HG02840 (cell line): ENCODE results near the gene GATA5.

Experiments
- ATAC-seq: cut with Tn5 transposase; IDR thresholded peaks from one replicate; pipeline ENCODE4 v1.9.1; 2021; ENCODE audit warnings: mild to moderate bottlenecking, moderate library complexity, moderate number of reproducible peaks; ENCODE audit not compliant: unreplicated experiment, low FRiP score

GATA5 gene

GRCh38 chr20:62458275-62459251 is 17.2 kb downstream of the GATA5 start:
- ATAC-seq = no peak

- no peak for ATAC-seq
Observed at GRCh38 chr20:62457831-62458230, 18.0 kb downstream of the GATA5 start.

GRCh38 chr20:62457098-62457497 is 18.7 kb downstream of the GATA5 start:
- no peak for ATAC-seq

- ATAC-seq = no peak
Observed at GRCh38 chr20:62455929-62456328, 19.9 kb downstream of the GATA5 start.

- ATAC-seq = no peak
Observed at GRCh38 chr20:62454904-62455636, 20.7 kb downstream of the GATA5 start.

GRCh38 chr20:62453186-62453808 is 22.5 kb downstream of the GATA5 start:
- ATAC-seq = no peak

GRCh38 chr20:62452475-62453095 is 23.2 kb downstream of the GATA5 start:
- no peak for ATAC-seq

GRCh38 chr20:62451970-62452369 is 23.8 kb downstream of the GATA5 start:
- ATAC-seq = no peak

- no peak for ATAC-seq
Observed at GRCh38 chr20:62451156-62451767, 24.5 kb downstream of the GATA5 start.

- no peak for ATAC-seq
Observed at GRCh38 chr20:62449951-62450691, 25.7 kb downstream of the GATA5 start.

GRCh38 chr20:62448788-62449187 is 27.0 kb downstream of the GATA5 start:
- no peak for ATAC-seq

- no peak for ATAC-seq
Observed at GRCh38 chr20:62448038-62448437, 27.8 kb downstream of the GATA5 start.

- ATAC-seq = no peak
Observed at GRCh38 chr20:62446888-62447869, 28.6 kb downstream of the GATA5 start.

GRCh38 chr20:62446481-62446880 is 29.3 kb downstream of the GATA5 start:
- no peak for ATAC-seq

- no peak for ATAC-seq
Observed at GRCh38 chr20:62445553-62446340, 30.0 kb downstream of the GATA5 start.

GRCh38 chr20:62444286-62444685 is 31.5 kb downstream of the GATA5 start:
- no peak for ATAC-seq

- no peak for ATAC-seq
Observed at GRCh38 chr20:62441987-62442539, 33.7 kb downstream of the GATA5 start.
